ENCODE measurements around the gene ZNF213.

- TF ChIP-seq EZH2 (IDR thresholded peaks at IDR 0.05; ENCODE audit: borderline replicate concordance, low read length) (no peak), CTCF (IDR thresholded peaks at IDR 0.05; ENCODE audit: low read length) (no peak)
Measured at GRCh38 chr16:3115003-3115402, 19.8 kb upstream of the ZNF213 start.

All from OCI-LY1 (cell line).